Chondrocyte (in vitro differentiated cells): ENCODE results near the gene ATXN7. TPM values are rescaled to one million over a fixed set of nuclear protein-coding genes. Genes with fewer than 3 reads are reported as not detected.

ENCODE experiments used
- DNase-seq: peaks from one replicate; pipeline ENCODE4 v3.0.0; 2021; ENCODE audit warnings: mixed read lengths, low spot score
- H3K27ac Mint-ChIP-seq: one replicate; pipeline ENCODE4 v1.8.0; 2021; ENCODE audit warnings: mild to moderate bottlenecking, moderate library complexity, mixed read lengths; ENCODE audit not compliant: unreplicated experiment
- H3K27me3 Mint-ChIP-seq: 2 replicates; pipeline ENCODE4 v1.8.0; 2021; ENCODE audit warnings: low read depth, mixed read lengths
- H3K36me3 Mint-ChIP-seq: 2 replicates; pipeline ENCODE4 v1.8.0; 2021; ENCODE audit warnings: low read depth, mixed read lengths
- H3K4me1 Mint-ChIP-seq: 2 replicates; pipeline ENCODE4 v1.8.0; 2021; ENCODE audit warnings: low read depth, mild to moderate bottlenecking, mixed read lengths
- H3K4me3 Mint-ChIP-seq: one replicate; pipeline ENCODE4 v1.8.0; 2021; ENCODE audit warnings: mild to moderate bottlenecking, moderate library complexity, mixed read lengths; ENCODE audit not compliant: unreplicated experiment
- H3K9me3 Mint-ChIP-seq: 2 replicates; pipeline ENCODE4 v1.8.0; 2021; ENCODE audit warnings: low read depth, mixed read lengths
- total RNA-seq: library from RNA; stranded (reverse); gene quantifications from 3 replicates; pipeline ENCODE4 v1.2.1, GENCODE V29; 2021
- TF ChIP-seq, protein P1 (sequence below): fragments of 200-600 bp; sonication (generic); IDR thresholded peaks from 2 replicates; pipeline ENCODE4 v1.5.0; 2021; ENCODE audit warnings: antibody characterized with exemption, mild to moderate bottlenecking, moderate library complexity

The ATXN7 gene
- total RNA-seq, 1 donor from 2014 or later, result 19.1 TPM

DNA sequence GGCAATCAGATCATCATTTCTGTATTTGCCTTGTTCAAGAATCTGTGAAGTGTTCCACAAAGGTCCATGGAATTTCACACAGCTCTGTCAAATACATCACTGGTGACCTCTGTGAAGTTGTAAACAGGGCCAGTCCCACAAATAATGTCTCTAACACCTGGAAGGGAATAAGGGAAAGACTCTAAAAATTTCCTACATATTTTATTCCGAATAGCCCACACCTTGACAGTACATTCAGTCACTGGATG is 44.6 kb upstream of the ATXN7 start, which contains the start of gene C3orf49:
Gene C3orf49, plus strand, starts transcription at position 149 of the 248 bp plus-strand sequence. CDS start 173 bp downstream, outside the sequence.
- Mint-ChIP-seq H3K4me3 (no peak within 1 kb of the TSS), H3K4me1 (no peaks in the 10 kb centered on the region), H3K36me3 (no peaks in the 10 kb centered on the region), H3K27ac (no peak within 1 kb of the TSS), H3K9me3 (no peaks in the 10 kb centered on the region), H3K27me3 (no peaks in the 10 kb centered on the region)
- TF ChIP-seq, protein P1, sequence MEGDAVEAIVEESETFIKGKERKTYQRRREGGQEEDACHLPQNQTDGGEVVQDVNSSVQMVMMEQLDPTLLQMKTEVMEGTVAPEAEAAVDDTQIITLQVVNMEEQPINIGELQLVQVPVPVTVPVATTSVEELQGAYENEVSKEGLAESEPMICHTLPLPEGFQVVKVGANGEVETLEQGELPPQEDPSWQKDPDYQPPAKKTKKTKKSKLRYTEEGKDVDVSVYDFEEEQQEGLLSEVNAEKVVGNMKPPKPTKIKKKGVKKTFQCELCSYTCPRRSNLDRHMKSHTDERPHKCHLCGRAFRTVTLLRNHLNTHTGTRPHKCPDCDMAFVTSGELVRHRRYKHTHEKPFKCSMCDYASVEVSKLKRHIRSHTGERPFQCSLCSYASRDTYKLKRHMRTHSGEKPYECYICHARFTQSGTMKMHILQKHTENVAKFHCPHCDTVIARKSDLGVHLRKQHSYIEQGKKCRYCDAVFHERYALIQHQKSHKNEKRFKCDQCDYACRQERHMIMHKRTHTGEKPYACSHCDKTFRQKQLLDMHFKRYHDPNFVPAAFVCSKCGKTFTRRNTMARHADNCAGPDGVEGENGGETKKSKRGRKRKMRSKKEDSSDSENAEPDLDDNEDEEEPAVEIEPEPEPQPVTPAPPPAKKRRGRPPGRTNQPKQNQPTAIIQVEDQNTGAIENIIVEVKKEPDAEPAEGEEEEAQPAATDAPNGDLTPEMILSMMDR, result no peak
- DNase-seq, result no peak

GRCh38 chr3:63824309-63824708 is 39.4 kb upstream of the ATXN7 start:
- H3K4me3 Mint-ChIP-seq, result no peak overlapping the region
- H3K9me3 Mint-ChIP-seq, result no peaks in the 10 kb centered on the region
- TF ChIP-seq, protein P1, result peak; percentile 21
- peaks cover 10% of the 10 kb centered on the region for H3K4me1 Mint-ChIP-seq
- no peaks in the 10 kb centered on the region for H3K27me3 Mint-ChIP-seq
- peak overlapping the region; percentile 89 for H3K27ac Mint-ChIP-seq
- peaks cover under 1% of the 10 kb centered on the region for H3K36me3 Mint-ChIP-seq
- no peak for DNase-seq

DNA sequence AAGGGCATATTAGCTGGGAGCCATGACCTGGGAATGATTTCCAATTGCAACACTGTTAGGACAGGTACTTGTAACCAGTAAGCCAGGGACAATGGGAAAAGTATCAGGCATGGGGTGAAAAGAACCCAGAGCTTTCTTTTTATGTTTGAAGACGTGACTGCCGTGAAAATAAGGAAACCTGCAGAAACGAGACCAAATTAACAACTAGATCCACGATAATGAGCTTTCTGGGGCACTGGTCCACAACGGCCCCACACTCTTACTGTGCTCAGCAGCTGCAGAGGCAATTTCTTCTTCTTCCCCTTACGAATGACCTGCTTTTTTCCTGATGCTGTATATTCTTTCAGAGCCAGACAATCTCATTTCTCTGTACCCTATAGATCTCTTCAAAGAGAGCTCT is 33.1 kb upstream of the ATXN7 start:
- Mint-ChIP-seq H3K27me3 (no peaks in the 10 kb centered on the region), H3K4me1 (no peaks in the 10 kb centered on the region), H3K27ac (no peak overlapping the region), H3K36me3 (peaks cover 19% of the 10 kb centered on the region), H3K9me3 (no peaks in the 10 kb centered on the region), H3K4me3 (no peak overlapping the region)
- no peak for DNase-seq
- TF ChIP-seq, protein P1, result no peak

GRCh38 chr3:63832395-63832794 is 31.3 kb upstream of the ATXN7 start:
- Mint-ChIP-seq H3K4me3 (no peak overlapping the region), H3K27ac (no peak overlapping the region), H3K9me3 (no peaks in the 10 kb centered on the region), H3K27me3 (no peaks in the 10 kb centered on the region), H3K36me3 (peaks cover 19% of the 10 kb centered on the region), H3K4me1 (no peaks in the 10 kb centered on the region)
- no peak for DNase-seq
- TF ChIP-seq, protein P1, result no peak

- Mint-ChIP-seq H3K27ac (no peak overlapping the region), H3K4me1 (no peaks in the 10 kb centered on the region), H3K27me3 (no peaks in the 10 kb centered on the region), H3K4me3 (no peak overlapping the region), H3K36me3 (peaks cover 6% of the 10 kb centered on the region), H3K9me3 (peaks cover 5% of the 10 kb centered on the region)
- TF ChIP-seq, protein P1, result no peak
- DNase-seq, result no peak
These were observed 22.0 kb upstream of the ATXN7 start for GRCh38 chr3:63841704-63842103.
